HepG2 (cell line): ENCODE results near the gene CCNT2. TPM values are rescaled to one million over a fixed set of nuclear protein-coding genes. Genes with fewer than 3 reads are reported as not detected.

Experiments
- ARID2 ChIP-seq: sonication (generic); formaldehyde crosslinking; IDR thresholded peaks from 2 replicates; pipeline ENCODE4 v1.8.1; 2022; ENCODE audit warnings: mild to moderate bottlenecking, missing genetic modification reagents, borderline replicate concordance
- BRCA1 ChIP-seq: sonication (generic); formaldehyde crosslinking; IDR thresholded peaks from 2 replicates; pipeline ENCODE4 v1.4.0; 2020; ENCODE audit warnings: missing genetic modification reagents
- CBFB ChIP-seq: sonication (generic); formaldehyde crosslinking; IDR thresholded peaks from 2 replicates; pipeline ENCODE4 v1.4.0; 2020; ENCODE audit warnings: missing genetic modification reagents
- CREB1 ChIP-seq, 2 experiments: fragments of 450-650 bp in 1 of 2; IDR thresholded peaks; 2 replicates each; pipeline ENCODE4 v1.6.1; 2016 to 2017; ENCODE audit warnings: control low read depth in 1 of 2, mild to moderate bottlenecking in 1 of 2, missing compliant biosample characterization in 1 of 2, missing genetic modification characterization in 1 of 2
- ETV5 ChIP-seq: IDR thresholded peaks from 2 replicates; pipeline ENCODE4 v1.6.1; 2018; ENCODE audit warnings: missing biosample characterization, missing genetic modification reagents, inconsistent platforms, borderline replicate concordance
- ETV6 ChIP-seq: sonication (generic); formaldehyde crosslinking; conservative IDR thresholded peaks from 2 replicates; pipeline ENCODE4 v1.4.0; 2020; ENCODE audit warnings: missing genetic modification reagents
- FOXM1 ChIP-seq: sonication (generic); formaldehyde crosslinking; IDR thresholded peaks from 2 replicates; pipeline ENCODE4 v1.5.0; 2020; ENCODE audit warnings: missing genetic modification reagents
- FUBP1 ChIP-seq: sonication (generic); formaldehyde crosslinking; IDR thresholded peaks from 2 replicates; pipeline ENCODE4 v1.5.1; 2020; ENCODE audit warnings: missing genetic modification reagents, mild to moderate bottlenecking, borderline replicate concordance
- GATAD2A ChIP-seq: IDR thresholded peaks from 2 replicates; pipeline ENCODE4 v1.6.1; 2016
- GZF1 ChIP-seq: sonication (generic); formaldehyde crosslinking; IDR thresholded peaks from 2 replicates; pipeline ENCODE4 v1.5.1; 2020; ENCODE audit warnings: mild to moderate bottlenecking, missing genetic modification reagents
- HOXD1 ChIP-seq: sonication (generic); formaldehyde crosslinking; IDR thresholded peaks from 2 replicates; pipeline ENCODE4 v1.5.0; 2020; ENCODE audit warnings: missing genetic modification reagents
- IRF2 ChIP-seq: IDR thresholded peaks from 2 replicates; pipeline ENCODE4 v1.6.1; 2018; ENCODE audit warnings: missing genetic modification reagents, missing compliant biosample characterization
- NAIF1 ChIP-seq: sonication (generic); formaldehyde crosslinking; IDR thresholded peaks from 2 replicates; pipeline ENCODE4 v1.5.0; 2020; ENCODE audit warnings: mild to moderate bottlenecking, missing genetic modification reagents, borderline replicate concordance
- RFXANK ChIP-seq: IDR thresholded peaks from 2 replicates; pipeline ENCODE4 v1.6.1; 2016
- RNF2 ChIP-seq: fragments of 450-650 bp; conservative IDR thresholded peaks from 2 replicates; pipeline ENCODE4 v1.6.1; 2016; ENCODE audit warnings: low read depth
- TBX3 ChIP-seq: fragments of 450-650 bp; IDR thresholded peaks from 2 replicates; pipeline ENCODE4 v1.6.1; 2017; ENCODE audit warnings: antibody characterized with exemption, mild to moderate bottlenecking, inconsistent platforms, borderline replicate concordance
- ZNF296 ChIP-seq: sonication (generic); formaldehyde crosslinking; conservative IDR thresholded peaks from 2 replicates; pipeline ENCODE4 v1.5.0; 2020; ENCODE audit warnings: mild to moderate bottlenecking, missing genetic modification reagents
- ZNF337 ChIP-seq: sonication (generic); formaldehyde crosslinking; IDR thresholded peaks from 2 replicates; pipeline ENCODE4 v1.5.1; 2020; ENCODE audit warnings: missing genetic modification reagents, low read depth, mild to moderate bottlenecking, borderline replicate concordance
- ZNF543 ChIP-seq: sonication (generic); formaldehyde crosslinking; IDR thresholded peaks from 2 replicates; pipeline ENCODE4 v1.4.0; 2020; ENCODE audit warnings: mild to moderate bottlenecking, missing genetic modification reagents
- ZNF562 ChIP-seq: sonication (generic); formaldehyde crosslinking; IDR thresholded peaks from 2 replicates; pipeline ENCODE4 v1.8.0; 2022; ENCODE audit warnings: missing genetic modification reagents, borderline replicate concordance
- ZNF713 ChIP-seq: sonication (generic); formaldehyde crosslinking; IDR thresholded peaks from 2 replicates; pipeline ENCODE4 v1.4.0; 2020; ENCODE audit warnings: mild to moderate bottlenecking, missing genetic modification reagents
- ZUFSP ChIP-seq: sonication (generic); formaldehyde crosslinking; IDR thresholded peaks from 2 replicates; pipeline ENCODE4 v1.9.0; 2021; ENCODE audit warnings: missing genetic modification reagents, mild to moderate bottlenecking, borderline replicate concordance
- polyA plus RNA-seq, 8 experiments: library from polyadenylated mRNA; depleted of rRNA in 3 of 8; stranded (reverse) in 7 of 8; unstranded in 1 of 8; fragments of >200 nt; fragmentation: Illumina TruSeq in 4 of 8; extraction: Trizol in 4 of 8; gene quantifications; 2 replicates each; pipeline versions ENCODE4 v1.2.1 to v1.2.3, GENCODE V29; 2011 to 2016; ENCODE audit warnings: low read depth in 4 of 8, missing spikeins in 1 of 8, mixed read lengths in 1 of 8; ENCODE audit not compliant: insufficient read depth in 1 of 8
- total RNA-seq, 5 experiments: library from RNA; depleted of rRNA; stranded (reverse); fragments of >200 nt; fragmentation: Illumina TruSeq; extraction: Trizol; gene quantifications; 2 replicates each; pipeline ENCODE4 v1.2.3, GENCODE V29; 2016; ENCODE audit warnings: low read depth in 1 of 5
- TF ChIP-seq, protein P1 (sequence below): sonication (generic); formaldehyde crosslinking; conservative IDR thresholded peaks from 2 replicates; pipeline ENCODE4 v1.8.1; 2023; ENCODE audit warnings: missing genetic modification reagents
- TF ChIP-seq, protein P2 (sequence below): sonication (generic); formaldehyde crosslinking; IDR thresholded peaks from 2 replicates; pipeline ENCODE4 v1.4.0; 2020; ENCODE audit warnings: mild to moderate bottlenecking, low read depth, missing genetic modification reagents
- TF ChIP-seq, protein P3 (sequence below): sonication (generic); formaldehyde crosslinking; IDR thresholded peaks from 2 replicates; pipeline ENCODE4 v1.5.1; 2020; ENCODE audit warnings: mild to moderate bottlenecking, missing genetic modification reagents, moderate library complexity

CCNT2 gene
- total and polyA plus RNA-seq, 2 of the 13 experiments (the other 11 are each of a cell fraction or from before 2014, with no cell fraction given): 22.1 to 34.4 TPM

- no peak for TF ChIP-seq ZUFSP (CRISPR knock-in tag)
- peak; percentile 2; the same call in 1 of the 2 replicates for TF ChIP-seq ZNF337
- no peak for TF ChIP-seq FOXM1 (CRISPR knock-in tag)
- no peak for TF ChIP-seq ZNF713
- no peak for TF ChIP-seq RFXANK (CRISPR knock-in tag)
- peak; percentile 71; the same call in 1 of the 2 replicates for TF ChIP-seq ARID2 (CRISPR knock-in tag)
- TF ChIP-seq NAIF1 (CRISPR knock-in tag): peak; percentile 28; the same call in 1 of the 2 replicates
- TF ChIP-seq ZNF296 (CRISPR knock-in tag): no peak
- TF ChIP-seq, protein P1, sequence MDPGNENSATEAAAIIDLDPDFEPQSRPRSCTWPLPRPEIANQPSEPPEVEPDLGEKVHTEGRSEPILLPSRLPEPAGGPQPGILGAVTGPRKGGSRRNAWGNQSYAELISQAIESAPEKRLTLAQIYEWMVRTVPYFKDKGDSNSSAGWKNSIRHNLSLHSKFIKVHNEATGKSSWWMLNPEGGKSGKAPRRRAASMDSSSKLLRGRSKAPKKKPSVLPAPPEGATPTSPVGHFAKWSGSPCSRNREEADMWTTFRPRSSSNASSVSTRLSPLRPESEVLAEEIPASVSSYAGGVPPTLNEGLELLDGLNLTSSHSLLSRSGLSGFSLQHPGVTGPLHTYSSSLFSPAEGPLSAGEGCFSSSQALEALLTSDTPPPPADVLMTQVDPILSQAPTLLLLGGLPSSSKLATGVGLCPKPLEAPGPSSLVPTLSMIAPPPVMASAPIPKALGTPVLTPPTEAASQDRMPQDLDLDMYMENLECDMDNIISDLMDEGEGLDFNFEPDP (CRISPR knock-in tag): no peak
- no peak for TF ChIP-seq CBFB (CRISPR knock-in tag)
- TF ChIP-seq, protein P2, sequence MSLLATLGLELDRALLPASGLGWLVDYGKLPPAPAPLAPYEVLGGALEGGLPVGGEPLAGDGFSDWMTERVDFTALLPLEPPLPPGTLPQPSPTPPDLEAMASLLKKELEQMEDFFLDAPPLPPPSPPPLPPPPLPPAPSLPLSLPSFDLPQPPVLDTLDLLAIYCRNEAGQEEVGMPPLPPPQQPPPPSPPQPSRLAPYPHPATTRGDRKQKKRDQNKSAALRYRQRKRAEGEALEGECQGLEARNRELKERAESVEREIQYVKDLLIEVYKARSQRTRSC (CRISPR knock-in tag): no peak
- TF ChIP-seq CREB1 (IDR thresholded peaks at IDR 0.05): no peak
- TF ChIP-seq CREB1 (CRISPR knock-in tag; IDR thresholded peaks at IDR 0.05): no peak
- TF ChIP-seq ETV5 (CRISPR knock-in tag): no peak
- TF ChIP-seq TBX3: no peak
- TF ChIP-seq ZNF562 (CRISPR knock-in tag): no peak
- TF ChIP-seq, protein P3, sequence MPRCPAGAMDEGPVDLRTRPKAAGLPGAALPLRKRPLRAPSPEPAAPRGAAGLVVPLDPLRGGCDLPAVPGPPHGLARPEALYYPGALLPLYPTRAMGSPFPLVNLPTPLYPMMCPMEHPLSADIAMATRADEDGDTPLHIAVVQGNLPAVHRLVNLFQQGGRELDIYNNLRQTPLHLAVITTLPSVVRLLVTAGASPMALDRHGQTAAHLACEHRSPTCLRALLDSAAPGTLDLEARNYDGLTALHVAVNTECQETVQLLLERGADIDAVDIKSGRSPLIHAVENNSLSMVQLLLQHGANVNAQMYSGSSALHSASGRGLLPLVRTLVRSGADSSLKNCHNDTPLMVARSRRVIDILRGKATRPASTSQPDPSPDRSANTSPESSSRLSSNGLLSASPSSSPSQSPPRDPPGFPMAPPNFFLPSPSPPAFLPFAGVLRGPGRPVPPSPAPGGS (CRISPR knock-in tag): no peak; the same call in 1 of the 2 replicates
- no peak for TF ChIP-seq GZF1 (CRISPR knock-in tag)
- TF ChIP-seq IRF2 (CRISPR knock-in tag): no peak; the same call in 1 of the 2 replicates
- TF ChIP-seq BRCA1 (CRISPR knock-in tag): no peak
- TF ChIP-seq ETV6 (CRISPR knock-in tag): peak; percentile 44; the same call in 1 of the 2 replicates
- TF ChIP-seq GATAD2A (CRISPR knock-in tag): peak; percentile 55
- TF ChIP-seq RNF2: no peak
- no peak for TF ChIP-seq FUBP1 (CRISPR knock-in tag)
- TF ChIP-seq HOXD1 (CRISPR knock-in tag): no peak
- no peak for TF ChIP-seq ZNF543 (CRISPR knock-in tag)
These were observed 1.2 kb upstream of the CCNT2 start (continued) for GRCh38 chr2:134917360-134917865.
